Left renal cortex interstitium (tissue), 4 donors: ENCODE results near the gene RASGRF2. TPM values are rescaled to one million over a fixed set of nuclear protein-coding genes. Genes with fewer than 3 reads are reported as not detected.
A peak's percentile ranks its signal among the peaks of the same experiment; 100 is the strongest.

Source experiments
- DNase-seq, 4 donors: peaks; one replicate each; pipeline ENCODE4 v3.0.0-alpha.2; 2013; ENCODE audit warnings: low read depth in 4 of 4, low spot score in 2 of 4, missing footprints in 1 of 4
- polyA plus RNA-seq, 4 donors: library from polyadenylated mRNA; unstranded; fragments of 120-200 nt; gene quantifications; one replicate each; pipeline ENCODE4 v1.2.1, GENCODE V29; 2013; ENCODE audit not compliant: insufficient read length in 4 of 4

Gene RASGRF2
- polyA plus RNA-seq, 4 donors: 1.6 to 2.4 (median 2.3) TPM

DNA sequence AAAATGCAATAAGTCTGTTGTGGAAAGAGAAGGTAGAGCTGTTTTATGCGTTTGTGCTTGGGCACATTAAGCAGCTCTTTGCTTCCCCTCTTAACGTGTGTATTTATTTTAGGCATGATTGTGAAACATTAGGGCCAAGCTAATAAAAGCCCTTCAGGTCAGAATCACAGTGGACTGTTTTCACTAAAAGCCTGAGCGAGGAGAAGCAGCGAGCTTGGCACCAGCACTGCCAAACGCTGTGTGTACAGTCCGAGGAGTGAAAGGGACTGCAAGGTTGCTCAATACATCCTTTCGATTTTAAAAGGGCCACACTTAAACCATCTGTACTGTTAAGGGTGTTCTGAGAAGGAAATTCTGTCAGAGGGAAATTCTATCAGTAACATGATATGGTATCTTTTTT is 165.8 kb downstream of the RASGRF2 start:
- no peak for DNase-seq

- no peak for DNase-seq
Observed at GRCh38 chr5:81128416-81128815, 168.3 kb downstream of the RASGRF2 start.

DNA sequence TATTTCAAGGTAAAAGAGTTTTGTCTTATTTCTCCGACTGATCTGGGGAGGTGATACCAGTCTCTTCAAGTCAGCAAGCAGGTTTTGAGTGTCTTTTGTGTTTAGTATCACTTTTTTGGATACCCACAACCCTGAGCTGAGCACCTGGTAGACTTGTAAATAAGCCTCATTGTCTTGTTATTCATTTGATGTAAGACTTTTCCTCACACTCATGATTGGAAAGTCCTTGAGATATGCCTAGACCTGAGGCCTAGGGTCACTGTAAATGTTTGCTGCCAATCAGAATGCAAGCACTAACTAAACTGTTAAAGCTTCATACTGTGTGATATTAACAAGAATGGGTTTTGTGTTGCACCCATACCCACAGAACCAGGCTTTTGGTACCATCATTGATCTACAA is 172.2 kb downstream of the RASGRF2 start:
- no peak for DNase-seq

GRCh38 chr5:81134066-81134465 is 173.9 kb downstream of the RASGRF2 start:
- DNase-seq: no peak

DNA sequence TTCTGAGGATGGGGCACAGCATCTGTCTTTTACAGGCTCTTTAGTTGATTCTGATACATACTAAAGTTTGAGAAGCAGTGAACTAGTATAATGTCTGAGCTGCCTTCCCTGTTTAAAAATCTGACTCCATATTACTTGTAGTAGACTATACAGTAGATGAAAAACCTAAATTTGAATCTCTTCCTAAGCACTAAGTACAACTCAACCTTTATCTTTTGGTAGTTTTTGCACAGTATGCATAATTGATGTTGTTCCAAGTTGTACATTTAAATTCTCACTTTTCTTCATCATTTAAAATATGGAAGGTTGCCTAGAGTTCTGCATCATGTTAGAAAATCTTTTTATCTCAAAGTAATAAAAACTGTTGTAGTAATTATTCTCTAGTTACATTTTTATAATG is 174.4 kb downstream of the RASGRF2 start:
- DNase-seq: no peak

DNA sequence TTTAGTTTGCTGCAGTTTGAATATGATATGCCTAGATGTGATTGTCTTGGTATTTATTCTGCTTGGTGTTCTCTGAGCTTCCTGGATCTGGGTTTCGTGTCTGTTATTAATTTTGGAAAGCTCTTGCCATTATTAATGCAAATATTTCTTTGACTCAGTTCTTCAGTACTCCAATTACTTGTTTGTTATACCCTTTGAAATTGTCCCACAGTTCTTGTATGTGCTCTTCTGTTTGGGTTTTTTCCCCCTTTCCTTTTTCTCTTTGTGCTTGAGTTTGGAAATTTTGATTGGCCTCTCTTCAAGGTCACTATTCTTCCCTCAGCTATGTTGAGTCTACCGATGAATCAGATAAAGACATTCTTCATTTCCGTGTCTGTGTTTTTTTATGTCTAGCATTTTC is 176.4 kb downstream of the RASGRF2 start:
- DNase-seq: no peak

- DNase-seq: no peak
Observed at GRCh38 chr5:81137833-81138232, 177.7 kb downstream of the RASGRF2 start.

GRCh38 chr5:81140441-81140840 is 180.3 kb downstream of the RASGRF2 start:
- DNase-seq: no peak

GRCh38 chr5:81140943-81141342 is 180.8 kb downstream of the RASGRF2 start:
- DNase-seq: peak in 3 of 4 donors; percentile 56 to 76 (median 68)

DNA sequence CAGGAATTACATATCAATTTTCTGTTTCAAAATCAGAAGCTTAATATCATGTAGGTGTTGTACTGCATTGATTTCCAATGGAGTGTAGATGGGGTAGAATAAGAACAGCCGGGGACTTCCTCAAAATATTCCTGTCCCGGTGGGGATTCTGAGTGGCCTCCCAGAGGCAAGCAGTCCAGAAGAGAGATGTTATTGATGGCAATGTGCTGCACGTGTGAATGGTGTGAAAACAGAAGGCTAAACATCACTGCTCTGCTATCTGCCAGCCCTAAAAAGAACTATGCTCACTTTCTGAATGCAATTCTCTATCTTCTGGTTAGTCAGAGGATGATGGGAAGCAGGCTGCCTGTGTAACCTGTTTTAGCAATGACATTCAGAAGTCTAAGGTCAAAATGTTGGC is 181.9 kb downstream of the RASGRF2 start:
- no peak for DNase-seq

DNA sequence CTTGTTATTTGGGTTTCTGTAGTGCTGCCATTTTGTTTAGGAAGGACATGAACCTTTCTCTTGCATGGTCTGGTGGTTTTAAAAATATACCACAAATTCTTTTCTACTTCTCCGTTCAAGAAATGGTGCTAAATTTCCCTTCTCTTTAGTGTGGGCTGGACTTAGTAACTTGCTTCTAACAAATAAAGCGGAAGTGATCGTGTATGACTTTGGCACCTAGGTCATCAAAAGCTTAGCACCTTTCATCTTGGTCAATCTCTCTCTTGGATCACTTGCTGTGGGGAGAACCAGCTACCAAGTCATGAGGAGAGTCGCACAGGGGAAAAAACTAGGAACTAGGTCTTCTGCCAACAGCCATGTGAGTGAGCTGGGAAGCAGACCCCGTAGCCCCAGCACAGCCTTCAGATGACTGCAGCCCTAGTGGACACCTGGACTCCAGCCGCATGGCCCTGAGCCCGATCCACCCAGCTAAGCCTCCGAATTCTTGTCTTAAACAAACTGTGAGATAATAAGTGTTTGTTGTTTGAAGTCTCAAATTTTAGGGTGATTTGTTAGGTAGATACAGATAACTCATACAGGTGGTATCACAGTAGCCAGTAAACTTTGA is 185.3 kb downstream of the RASGRF2 start:
- no peak for DNase-seq

DNA sequence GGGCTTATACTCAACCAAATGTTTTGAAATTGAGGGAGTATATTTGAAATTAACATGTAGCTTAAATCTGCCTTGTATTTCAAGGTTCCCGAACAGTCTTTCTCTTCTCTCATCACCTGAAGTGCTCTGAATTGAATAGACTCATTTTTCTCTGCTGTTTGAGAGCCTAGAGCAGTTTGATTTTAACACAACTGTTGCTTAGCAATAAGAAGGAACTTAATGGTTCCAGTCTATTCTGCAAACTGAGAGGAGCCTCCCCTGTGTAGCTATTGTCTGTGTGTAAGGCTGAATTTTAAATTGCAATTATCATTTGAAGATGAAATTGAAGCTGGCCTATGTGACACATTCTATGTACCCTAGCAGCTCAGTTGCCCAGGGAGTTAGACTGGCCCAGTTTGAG is 185.9 kb downstream of the RASGRF2 start:
- DNase-seq: no peak

DNA sequence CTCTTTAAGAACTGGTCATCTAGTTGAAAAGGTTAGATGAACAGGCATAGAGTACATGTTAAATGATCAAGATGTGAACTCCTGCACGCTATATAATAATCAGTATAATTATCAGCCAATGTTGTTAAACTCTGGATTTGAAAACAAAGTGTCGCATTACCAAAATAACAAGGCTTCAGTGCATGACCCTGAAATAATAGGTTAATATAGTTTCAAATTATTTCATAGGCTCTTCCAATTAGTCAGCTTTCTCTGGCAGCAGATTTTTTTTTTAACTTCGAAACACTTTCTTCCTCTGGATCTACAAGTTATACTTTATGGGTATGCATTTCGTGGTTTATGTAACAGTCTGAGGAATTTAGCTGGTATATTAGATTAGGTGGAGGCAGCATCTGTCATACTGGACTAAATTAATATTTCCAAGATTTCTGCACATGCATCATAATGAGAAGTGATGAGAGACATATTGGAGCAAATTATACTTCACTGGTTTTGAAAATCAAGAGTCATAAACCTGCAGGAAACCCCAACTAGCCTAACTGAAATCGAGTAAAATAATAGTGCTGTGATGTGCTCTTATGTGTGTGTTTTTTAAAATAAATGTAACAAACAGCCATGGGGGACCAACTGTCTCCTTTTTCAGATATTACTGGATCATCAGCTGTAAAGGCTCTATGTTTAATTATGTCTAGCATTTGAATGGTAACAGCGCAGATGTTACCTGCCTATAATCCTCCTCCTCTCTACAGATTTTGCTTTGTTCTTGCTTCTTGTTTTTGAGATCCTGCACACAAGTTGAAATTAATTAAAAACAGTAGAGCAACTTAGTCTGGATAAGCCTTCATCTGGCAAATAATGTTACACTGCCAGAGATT is 187.1 kb downstream of the RASGRF2 start:
- DNase-seq: no peak

DNA sequence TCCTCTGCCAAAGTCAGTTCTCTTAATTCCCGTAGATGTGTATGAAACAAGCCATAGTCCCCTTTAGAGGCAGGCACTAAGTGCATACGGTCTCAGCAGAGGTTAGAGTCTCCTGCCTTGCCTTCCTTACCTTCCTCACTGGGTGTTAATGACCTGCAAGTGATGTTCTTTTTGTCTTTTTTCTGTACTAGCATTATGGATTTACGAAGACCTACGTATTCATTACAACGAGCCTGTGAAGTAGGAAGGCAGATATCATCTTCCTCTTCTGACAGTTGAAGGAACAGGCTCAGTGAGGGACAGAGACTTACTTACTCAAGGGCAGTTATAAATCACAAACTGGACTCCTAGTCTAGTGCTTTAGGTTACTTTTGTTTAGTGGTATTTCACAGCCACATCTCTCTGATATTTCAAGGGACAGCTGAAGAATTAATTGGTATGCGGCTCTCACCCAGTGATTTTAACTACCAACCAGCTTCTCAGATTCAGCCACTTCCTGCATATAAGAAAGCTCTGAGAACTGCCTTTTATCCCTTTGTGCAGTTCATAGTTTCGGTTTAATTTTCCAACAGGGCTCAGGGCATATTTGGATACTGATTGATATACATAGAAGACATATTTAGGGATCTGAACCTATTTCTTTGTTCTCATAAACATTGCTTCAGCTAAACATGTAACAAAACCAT is 187.9 kb downstream of the RASGRF2 start:
- DNase-seq: no peak

- DNase-seq: peak in 1 of 4 donors; percentile 43
Observed at GRCh38 chr5:81151546-81151945, 191.4 kb downstream of the RASGRF2 start.

DNA sequence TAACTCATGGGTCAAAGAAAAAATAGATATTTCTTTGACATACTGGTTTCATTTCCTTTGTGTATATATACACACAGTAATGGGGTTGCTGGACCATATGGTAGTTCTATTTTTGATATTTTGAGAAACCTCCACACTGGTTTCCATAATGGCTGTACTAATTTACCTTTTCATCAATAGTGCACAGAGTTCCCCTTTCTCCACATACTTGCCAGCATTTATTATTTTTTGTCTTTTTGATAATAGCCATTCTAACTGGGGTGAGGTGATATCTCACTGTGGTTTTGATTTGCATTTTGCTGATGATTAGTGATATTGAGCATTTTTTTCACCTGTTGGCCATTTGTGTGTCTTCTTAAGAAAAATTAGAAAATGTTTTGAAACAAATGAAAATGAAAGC is 194.6 kb downstream of the RASGRF2 start:
- no peak for DNase-seq

GRCh38 chr5:81156732-81157131 is 196.6 kb downstream of the RASGRF2 start:
- DNase-seq: no peak

DNA sequence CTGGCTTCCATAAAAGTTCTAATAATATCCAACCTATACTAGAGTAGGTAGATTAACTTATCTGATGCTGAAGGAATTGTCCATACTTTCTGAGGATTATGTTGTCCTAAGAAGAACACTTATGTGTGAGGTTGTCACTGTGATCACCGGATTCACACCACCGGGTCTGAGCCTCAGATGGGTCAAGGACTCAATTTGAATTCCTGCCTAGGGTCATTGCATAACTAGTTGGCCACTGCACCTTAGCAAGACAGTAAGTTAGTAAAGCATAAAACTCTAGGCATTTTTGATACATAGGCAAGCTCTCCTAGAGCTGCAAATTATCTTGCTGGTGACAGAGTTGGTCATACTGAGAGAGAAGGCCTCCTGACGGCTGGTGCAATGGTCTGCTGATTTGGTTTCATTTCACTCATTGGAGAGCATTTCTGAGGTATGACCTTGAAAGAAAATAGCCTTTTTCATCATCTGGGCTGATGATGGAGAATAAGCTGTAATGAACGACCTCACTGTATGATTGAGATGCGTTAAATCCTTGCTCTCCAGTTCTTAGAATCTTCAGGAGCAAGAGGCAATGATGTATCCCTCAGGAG is 200.9 kb downstream of the RASGRF2 start:
- no peak for DNase-seq

- no peak for DNase-seq
Observed at GRCh38 chr5:81162501-81162900, 202.3 kb downstream of the RASGRF2 start.

DNA sequence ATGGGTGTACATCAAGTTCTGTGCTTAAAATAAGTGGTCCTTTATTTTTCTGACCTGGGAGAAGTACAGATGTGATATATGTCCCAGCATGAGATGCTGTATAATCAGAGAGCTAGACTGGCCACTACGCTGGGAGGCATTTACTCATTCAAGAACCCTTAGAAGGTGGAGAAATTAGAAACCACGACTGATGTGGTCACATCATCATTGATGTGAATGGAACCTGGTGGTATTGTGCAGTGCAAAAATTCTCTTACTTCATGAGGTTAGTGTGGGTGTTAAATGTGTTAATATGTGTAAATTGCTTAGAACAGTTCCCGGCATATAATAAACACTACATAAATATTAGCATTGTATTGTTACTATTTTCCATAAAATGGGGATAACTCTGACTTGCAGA is 203.5 kb downstream of the RASGRF2 start:
- DNase-seq: no peak

DNA sequence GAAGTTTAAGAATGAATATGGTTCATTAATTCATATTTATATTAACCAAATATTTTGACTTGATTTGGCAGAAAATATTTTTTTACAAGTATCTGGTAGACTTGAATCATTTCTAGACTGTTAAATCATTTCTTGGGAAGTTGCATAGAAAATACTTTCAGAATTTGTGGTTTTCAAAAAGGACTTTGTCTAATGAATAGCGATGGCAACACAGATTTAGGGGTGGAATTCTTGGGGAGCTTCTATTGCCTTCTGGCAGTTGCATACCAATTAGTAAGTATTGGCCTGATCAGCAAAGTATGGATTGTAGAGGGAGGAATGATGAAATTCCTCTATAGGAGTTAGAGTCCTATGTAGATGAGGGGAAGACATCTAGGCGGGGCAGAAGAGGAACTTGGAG is 204.3 kb downstream of the RASGRF2 start:
- no peak for DNase-seq
